ENCODE measurements around the gene RFTN2.
"Not testable (repeated sequence)": the region's sequence is repeated elsewhere in the genome, so short reads cannot be mapped to it uniquely, and the experiment has no call there.

The RFTN2 gene

DNA sequence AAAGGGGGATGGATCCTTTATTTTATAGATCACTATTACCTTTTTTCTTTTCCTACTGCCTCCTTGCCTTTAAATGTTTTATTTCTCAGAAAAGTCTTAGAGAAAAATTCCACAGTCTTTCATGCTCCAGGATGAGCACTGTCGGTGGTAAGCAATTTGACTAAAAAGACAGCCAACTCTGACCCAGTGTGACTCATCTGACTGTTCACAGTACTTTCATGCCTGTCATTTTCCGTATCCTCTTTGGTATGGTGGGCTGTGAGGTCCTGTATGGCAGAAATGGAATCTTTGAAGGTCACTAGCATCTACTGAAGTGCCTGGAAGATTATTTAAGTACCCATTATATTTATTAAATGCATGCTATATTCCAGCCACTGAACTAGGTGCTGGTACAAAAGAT, 2.1 kb upstream of the RFTN2 start:
- H3K4me3 ChIP-seq (ENCODE audit: low read length): no peak overlapping the region
- TF ChIP-seq ZNF274 (IDR thresholded peaks at IDR 0.05; ENCODE audit: low read depth, low read length): no peak

DNA sequence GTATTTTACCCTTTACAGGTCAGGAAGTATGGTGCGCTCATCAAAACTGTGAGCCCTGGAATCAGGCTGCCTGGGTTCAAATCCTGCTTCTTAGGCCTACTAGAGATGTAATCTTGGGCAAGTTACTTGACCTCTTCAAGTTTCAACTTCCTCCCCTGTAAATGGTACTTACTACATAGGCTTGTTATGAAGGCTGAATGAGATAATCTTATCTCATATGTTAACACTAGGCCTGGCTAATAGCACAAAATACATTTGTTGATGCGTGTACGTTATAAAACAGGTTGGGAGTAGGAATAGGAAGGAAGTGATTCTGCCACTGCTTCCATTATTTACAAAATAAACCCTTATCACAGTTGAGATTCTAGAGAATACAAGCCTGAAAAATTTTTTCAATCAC, 1.7 kb upstream of the RFTN2 start:
- TF ChIP-seq ZNF274 (IDR thresholded peaks at IDR 0.05; ENCODE audit: low read depth, low read length): no peak
- no peak overlapping the region for H3K4me3 ChIP-seq (ENCODE audit: low read length)

DNA sequence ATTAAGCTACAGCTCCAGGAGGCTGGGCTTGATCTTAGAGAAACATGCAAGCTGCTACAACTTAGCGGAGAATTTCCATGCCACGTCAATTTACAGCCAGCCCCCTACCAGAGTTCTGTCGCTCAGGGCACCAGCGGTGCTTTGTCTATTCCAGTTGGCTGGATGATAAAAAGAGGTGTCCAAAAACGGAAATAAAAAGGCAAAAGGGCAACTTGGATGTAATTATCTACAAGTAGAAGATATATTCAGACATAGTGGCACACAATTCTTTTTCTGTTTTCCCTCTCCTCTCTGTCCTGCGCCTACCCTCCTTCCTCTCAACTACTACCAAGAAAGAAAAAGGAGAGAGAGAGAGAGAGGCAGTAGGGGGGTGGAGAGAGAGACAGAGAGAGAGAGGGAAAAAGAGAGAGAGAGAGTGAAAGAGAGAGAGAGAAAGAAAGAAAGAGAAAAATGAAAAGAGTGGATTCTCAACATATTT, 363 bp upstream of the RFTN2 start:
- H3K4me3 ChIP-seq (ENCODE audit: low read length): no peak overlapping the region

DNA sequence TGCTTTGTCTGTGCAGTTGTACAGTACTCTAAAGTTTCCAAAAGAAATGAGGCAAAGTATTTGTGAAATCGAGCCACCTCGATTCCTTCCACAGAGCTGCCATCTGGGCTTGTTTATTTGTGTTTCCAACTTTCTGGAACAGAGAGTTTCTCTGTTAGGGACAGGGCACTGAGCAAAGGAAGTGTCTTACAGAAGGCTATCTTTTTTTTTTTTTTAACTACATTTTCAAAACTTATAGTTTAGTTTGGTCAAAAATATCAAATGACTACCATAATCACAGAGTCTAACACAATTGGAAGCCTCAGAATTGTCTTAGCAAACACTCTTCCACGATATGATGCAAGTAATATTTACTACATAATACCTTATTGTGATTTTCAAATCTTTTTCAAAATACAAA, 796 bp downstream of the RFTN2 start:
- no peak for TF ChIP-seq ZNF274 (IDR thresholded peaks at IDR 0.05; ENCODE audit: low read depth, low read length)
- H3K4me3 ChIP-seq (ENCODE audit: low read length): no peak overlapping the region

More for the DNA sequence above, 363 bp upstream of the RFTN2 start:
- no peak for TF ChIP-seq ZNF274 (IDR thresholded peaks at IDR 0.05; ENCODE audit: low read depth, low read length)

DNA sequence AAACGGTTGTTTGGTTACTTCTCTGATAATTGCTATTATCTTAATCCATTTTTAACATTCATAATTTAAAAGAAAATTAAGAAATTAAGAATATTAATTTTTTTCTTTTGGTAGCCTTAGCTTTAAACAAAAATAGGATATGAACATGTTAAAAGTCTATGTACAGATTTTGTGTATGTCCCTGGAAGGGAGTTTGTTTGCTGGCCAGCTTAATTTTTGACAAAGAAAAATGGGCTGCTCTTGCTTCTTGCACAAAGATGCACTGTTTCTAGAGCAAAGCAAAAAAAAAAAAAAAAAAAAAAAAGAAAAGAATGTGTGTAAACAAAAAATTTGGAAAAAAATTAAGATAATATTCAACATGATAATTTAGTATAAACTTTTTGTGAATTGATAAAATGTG, 1.3 kb downstream of the RFTN2 start:
- TF ChIP-seq ZNF274 (IDR thresholded peaks at IDR 0.05; ENCODE audit: low read depth, low read length): no peak
- no peak overlapping the region for H3K4me3 ChIP-seq (ENCODE audit: low read length)

DNA sequence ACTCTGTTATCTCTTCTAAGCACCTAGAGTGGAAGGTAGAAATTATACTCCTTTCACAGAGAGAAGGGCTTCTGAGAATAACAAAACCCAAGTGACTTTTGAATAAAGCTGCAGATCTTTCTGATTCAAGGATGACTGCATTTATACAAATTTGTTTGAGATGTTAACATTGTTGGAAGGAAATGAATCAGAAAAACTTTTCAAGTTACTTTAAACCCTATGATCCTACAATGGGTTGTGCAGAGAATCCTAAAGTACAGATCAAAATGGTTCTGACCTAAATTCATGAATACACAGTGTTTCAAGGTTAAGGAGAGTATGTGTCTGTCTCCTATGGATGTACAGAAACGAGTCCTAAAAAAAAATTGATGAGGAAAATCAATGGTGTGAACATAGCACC, 1.8 kb downstream of the RFTN2 start:
- TF ChIP-seq ZNF274 (IDR thresholded peaks at IDR 0.05; ENCODE audit: low read depth, low read length): no peak
- no peak overlapping the region for H3K4me3 ChIP-seq (ENCODE audit: low read length)

DNA sequence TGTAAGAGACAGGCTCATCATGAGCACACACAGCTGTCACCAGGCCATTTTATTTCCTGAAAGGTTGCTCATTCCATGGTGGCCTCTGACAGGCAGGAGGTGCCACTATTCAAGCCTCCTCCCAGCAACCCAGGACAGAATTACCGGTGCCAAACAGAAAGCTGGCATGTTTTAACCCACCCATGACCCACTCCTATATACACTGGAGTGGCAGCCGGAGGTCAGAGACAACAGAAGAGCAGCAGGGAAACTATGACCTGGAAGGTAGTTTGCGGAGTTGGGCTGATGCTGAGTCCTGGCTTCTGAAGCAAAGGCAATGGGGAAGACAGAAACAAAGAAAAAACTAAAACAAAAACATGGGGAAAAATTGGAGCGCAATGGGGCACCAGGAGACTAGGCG, 2.3 kb downstream of the RFTN2 start:
- no peak overlapping the region for H3K4me3 ChIP-seq (ENCODE audit: low read length)
- TF ChIP-seq ZNF274 (IDR thresholded peaks at IDR 0.05; ENCODE audit: low read depth, low read length): no peak

DNA sequence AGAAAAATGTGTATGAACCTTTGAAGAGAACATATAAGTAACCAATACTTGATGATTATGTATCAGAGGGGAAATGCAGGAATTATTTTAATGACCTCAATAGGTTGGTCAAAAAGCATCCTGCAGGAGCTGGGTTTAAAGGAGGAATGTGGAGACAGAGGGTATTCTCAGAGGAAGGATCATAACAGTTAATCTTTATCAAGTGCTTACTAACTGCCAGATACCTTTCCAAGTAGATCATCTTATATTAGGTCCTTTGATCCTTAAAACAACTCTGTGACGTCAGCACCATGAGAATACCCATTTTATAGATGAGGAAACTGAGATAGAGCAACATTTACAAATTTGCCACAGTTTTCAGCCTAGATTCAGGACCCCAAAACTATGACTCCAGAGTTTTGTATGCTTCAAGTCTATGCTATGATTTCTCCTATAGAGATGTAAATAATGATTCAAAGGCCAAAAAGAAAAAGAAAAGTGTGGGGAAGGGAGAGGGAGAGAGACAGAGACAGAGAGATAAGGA, 3.0 kb downstream of the RFTN2 start:
- no peak for TF ChIP-seq ZNF274 (IDR thresholded peaks at IDR 0.05; ENCODE audit: low read depth, low read length)

DNA sequence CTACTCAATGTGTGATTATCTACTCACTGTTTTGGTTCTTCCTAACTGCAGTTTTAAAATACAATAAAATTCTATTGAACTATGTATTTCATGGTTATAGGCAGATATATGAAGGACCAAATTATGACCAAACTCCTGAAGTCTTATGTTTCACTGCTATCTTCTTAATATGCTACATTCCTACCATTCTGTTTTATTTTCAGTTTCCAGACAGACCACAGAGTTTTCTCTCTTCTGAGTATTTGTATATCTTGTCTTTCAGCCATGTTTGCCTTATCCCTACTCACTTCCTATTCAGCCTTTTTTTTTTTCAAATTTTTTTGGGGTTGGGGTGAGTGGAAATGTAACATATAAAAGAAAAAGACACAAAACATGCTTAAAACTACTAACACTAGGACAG, 6.3 kb downstream of the RFTN2 start:
- no peak overlapping the region for H3K4me3 ChIP-seq (ENCODE audit: low read length)
- no peak for TF ChIP-seq ZNF274 (IDR thresholded peaks at IDR 0.05; ENCODE audit: low read depth, low read length)

More for the DNA sequence above, 3.0 kb downstream of the RFTN2 start:
- H3K4me3 ChIP-seq (ENCODE audit: low read length): no peak overlapping the region

DNA sequence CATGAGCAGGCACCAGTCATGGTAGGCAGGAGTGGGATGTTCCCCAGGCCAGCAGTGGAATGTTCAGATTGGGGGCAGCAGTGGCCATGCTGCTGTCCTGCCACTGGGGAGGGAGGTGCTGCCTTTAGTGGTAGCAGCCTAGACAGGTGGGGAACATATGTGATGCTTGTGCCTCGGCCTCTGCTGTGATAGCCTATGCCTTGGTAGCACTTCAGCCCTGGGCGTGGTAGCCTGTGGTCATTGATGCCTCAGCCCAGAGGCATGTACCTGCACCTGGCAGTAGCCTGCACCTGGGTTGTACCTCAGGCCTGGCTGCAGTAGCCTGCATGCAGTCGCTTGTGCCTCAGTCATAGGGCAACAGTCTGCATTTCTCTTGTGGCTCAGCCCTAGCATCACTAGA, 7.1 kb downstream of the RFTN2 start:
- no peak overlapping the region for H3K4me3 ChIP-seq (ENCODE audit: low read length)
- TF ChIP-seq ZNF274 (IDR thresholded peaks at IDR 0.05; ENCODE audit: low read depth, low read length): no peak

DNA sequence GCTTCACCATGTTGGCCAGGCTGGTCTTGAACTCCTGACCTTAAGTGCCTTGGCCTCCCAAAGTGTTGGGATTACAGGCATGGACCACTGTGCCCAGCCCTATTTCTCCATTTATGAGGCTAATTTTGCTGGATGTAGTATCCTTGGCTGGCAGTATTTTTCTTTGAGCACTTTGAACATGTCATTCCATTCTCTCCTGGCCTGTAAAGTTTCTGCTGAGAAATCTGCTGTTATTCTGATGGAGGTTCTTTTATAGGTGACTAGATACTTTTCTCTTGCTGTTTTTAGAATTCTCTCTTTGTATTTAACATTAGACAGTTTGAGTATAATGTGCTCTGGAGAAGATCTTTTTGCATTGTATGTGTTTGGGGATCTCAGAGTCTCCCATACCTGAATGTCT, 9.1 kb downstream of the RFTN2 start:
- H3K4me3 ChIP-seq (ENCODE audit: low read length): no peak overlapping the region
- TF ChIP-seq ZNF274 (IDR thresholded peaks at IDR 0.05; ENCODE audit: low read depth, low read length): no peak

DNA sequence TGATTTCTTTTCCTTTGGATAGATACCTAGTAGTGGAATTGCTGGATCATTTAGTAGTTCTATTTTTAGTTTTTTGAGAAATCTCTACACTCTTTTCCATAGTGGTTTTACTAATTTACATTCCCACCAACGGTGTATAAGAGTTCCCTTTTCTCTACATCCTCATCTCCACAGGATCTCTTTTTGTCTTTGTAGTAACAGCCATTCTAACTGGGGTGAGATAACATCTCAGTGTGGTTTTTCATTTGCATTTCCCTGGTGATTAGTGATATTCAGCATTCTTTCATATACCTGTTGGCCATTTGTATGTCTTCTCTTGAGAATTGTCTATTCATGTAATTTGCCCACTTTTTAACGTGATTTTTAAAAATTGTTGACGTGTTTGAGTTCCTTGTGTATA, 13.8 kb downstream of the RFTN2 start:
- TF ChIP-seq ZNF274 (IDR thresholded peaks at IDR 0.05; ENCODE audit: low read depth, low read length): no peak
- H3K4me3 ChIP-seq (ENCODE audit: low read length): no peak overlapping the region

DNA sequence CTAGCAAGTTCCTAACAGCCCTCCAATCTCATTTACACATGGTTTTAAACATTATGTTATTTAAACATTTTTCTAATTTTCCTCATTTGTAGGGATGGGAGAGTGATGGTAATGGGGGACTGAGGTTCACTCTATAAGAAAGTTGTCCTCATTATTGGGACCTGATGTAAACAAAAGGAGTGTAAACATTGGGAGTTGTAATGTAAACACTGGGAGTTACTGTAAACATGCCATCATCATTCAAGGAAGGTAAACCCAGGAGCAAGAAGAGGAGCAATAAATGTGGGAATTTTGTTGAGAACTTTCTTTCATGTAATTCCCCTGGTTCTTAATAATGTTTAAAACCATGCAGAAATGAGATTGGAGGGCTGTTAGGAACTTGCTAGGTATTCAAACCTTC, 17.8 kb downstream of the RFTN2 start:
- H3K4me3 ChIP-seq (ENCODE audit: low read length): no peak overlapping the region
- no peak for TF ChIP-seq ZNF274 (IDR thresholded peaks at IDR 0.05; ENCODE audit: low read depth, low read length)

DNA sequence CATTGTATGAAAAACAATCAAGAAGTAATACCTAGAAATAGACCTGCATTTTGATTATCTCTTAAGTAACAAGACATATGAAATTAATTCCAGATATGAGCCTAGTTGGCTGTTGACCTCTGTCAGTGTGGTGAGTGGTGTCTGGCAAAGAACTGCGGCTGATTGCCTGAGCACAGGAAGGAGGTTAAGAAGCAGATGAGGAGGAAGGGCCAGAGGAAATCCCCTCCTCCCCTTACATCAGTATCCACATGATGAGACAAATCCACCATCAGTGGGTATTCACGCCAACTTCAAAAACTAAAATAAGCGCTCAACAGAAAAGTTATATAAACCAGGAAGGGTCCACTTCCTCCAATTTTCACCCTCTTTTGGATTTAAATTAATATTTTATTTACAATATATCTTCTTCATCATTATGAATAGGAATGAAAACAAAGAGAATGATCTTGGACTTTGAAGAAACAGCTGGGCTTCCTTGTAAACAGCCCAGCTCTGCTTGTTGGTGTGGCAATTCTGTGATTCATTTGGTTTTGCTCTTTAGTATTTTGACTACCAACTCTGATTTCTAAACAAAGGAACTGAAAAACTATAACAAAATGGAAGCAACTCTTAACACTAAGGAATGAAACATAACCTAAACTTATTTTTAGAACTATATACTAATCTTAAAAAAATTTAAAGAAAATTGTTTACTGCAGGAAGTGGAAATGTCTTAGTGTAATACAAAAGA, 27.3 kb downstream of the RFTN2 start:
- TF ChIP-seq ZNF274 (IDR thresholded peaks at IDR 0.05; ENCODE audit: low read depth, low read length): no peak
- no peak overlapping the region for H3K4me3 ChIP-seq (ENCODE audit: low read length)

DNA sequence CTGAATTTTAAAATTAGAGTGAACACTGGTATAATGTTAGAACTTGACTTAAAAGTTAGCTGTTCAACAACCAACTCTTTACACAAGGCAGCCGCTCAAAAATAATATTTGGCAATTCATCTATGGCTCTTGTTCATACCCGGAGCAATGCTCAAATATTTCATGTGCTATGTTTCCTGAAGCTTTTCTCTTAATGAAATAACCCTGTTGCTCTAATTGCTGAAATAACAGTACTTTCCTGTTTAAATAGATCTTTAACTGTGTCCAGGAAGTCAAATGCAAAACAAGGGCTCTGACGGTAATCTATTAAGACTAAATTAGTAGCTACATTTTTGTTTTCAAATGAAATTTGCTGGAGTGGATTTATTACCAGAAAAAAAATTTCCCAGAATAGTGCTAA, 33.7 kb downstream of the RFTN2 start:
- H3K4me3 ChIP-seq (ENCODE audit: low read length): no peak overlapping the region
- no peak for TF ChIP-seq ZNF274 (IDR thresholded peaks at IDR 0.05; ENCODE audit: low read depth, low read length)

DNA sequence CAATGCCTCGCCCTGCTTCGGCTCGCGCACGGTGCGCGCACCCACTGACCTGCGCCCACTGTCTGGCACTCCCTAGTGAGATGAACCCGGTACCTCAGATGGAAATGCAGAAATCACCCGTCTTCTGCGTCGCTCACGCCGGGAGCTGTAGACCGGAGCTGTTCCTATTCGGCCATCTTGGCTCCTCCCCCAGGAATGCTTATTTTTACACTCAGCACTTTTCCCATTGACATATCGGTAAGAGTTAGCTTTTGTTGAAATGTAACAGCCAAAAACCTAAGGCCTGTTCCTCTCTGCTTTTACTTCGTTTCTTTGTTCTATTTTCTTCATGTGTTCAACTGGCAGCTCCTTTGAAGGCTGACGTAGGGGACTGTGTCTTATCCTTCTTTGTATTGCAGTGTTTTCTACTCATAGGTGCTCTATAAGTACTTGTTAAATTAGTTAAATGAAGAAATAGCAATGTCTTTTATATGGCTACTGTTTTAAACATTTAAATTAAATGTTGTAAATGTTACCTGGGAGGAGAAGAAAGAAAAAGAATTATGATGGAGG, 34.7 kb downstream of the RFTN2 start:
- not testable (repeated sequence) for H3K4me3 ChIP-seq (ENCODE audit: low read length)
